Measurements from ENCODE around the gene FPGS.

GRCh38 chr9:127758843-127759242, 43.8 kb upstream of the FPGS start:
- TF ChIP-seq CTCF (IDR thresholded peaks at IDR 0.05) (no peak), POLR2A (IDR thresholded peaks at IDR 0.05) (no peak)
